OCI-M2 (cell line): Measurements from ENCODE around the gene DLG2.

Experiments used
- DNase-seq: peaks from one replicate; lab custom pipeline; 2025; ENCODE audit not compliant: unreplicated experiment; lab: John Stamatoyannopoulos, UW

The DLG2 gene

DNA sequence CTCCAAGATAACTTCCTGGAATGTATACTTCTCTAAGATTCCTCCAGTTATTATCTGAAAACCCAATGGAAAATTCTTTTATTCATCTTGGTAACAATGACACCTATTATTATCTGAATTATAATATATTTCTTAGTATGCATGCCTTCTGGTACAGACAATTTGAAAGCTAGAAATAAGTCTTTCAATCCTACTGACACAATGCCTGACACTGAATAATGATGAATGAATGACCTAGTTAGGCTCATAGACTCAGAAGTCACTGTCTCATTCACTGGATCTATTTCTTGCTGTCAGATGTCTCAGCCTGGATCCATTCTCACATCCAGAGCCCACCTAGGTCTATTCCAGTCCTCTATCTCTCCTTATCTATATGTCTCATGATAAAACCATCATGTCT, 1214.3 kb downstream of the DLG2 start:
- no peak for DNase-seq

DNA sequence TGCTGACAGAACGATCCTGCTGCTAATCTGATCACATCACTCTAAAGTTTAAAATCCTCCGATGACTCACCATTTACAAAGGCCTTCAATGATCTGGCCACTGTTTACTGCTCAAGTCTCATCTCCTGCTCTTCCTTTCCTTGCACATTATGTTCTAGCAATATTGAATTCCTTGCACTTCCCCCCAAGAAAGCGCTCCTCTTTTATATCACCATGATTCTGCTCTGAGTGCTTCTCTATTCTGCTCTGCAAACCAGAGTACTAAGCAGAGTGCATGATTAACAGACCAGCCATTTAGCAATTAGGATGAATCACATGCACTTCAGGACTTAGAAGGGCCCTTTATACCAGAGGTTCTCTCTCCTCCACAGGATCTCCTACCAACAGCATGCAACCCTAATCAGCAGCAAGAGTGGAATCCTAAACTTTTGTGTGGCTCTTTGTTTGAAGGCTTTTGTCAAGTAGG, 1218.2 kb downstream of the DLG2 start:
- no peak for DNase-seq

DNA sequence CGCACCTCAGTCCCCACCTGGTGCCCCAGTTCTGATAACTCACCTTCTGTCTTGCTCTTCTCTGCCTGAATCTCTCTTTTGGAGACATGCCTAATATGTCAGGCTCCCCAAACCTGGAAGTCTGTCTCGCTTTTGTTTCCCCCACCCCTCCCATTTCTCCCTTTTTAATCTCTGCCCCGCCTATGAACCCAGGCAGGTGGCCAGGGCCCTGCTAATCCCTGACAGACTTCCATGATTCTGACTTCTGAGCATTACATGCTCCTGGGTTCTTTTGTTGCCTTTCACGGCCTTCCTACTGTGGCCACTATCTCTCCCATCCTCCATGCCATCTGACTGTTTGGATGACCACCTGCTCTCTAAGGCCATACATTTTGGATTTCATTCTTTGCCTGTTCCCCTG, 1220.1 kb downstream of the DLG2 start:
- no peak for DNase-seq

DNA sequence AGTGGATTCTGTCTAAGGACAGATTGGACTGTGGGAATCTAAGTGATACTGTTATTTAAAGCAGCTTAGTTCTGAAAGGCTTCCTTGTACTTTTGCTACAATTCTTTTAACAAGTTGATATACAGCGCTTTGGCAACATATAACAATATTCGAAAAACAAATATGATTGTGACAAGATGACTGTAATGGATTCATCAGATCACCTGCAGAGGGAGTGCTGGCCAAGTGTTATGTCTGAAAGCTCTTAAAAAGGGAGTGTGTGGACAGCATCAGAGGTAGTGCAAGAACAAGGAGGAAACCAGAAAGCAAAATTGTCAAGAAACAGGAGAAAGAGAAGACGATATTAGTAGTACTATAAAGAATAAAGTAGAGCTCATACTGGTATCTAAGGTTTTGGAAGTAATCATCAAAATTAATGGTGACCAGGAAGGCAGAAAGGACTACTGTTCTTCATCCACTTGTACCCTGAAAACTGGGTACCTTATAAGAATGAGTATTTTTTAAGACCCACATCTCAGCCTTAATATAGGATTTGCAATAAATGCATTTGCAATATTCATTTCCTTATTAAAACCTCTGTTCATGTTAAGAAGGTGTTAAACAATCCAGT, 1229.0 kb downstream of the DLG2 start:
- no peak for DNase-seq

- DNase-seq, result no peak
These were observed 1230.6 kb downstream of the DLG2 start for GRCh38 chr11:84396521-84396920.

DNA sequence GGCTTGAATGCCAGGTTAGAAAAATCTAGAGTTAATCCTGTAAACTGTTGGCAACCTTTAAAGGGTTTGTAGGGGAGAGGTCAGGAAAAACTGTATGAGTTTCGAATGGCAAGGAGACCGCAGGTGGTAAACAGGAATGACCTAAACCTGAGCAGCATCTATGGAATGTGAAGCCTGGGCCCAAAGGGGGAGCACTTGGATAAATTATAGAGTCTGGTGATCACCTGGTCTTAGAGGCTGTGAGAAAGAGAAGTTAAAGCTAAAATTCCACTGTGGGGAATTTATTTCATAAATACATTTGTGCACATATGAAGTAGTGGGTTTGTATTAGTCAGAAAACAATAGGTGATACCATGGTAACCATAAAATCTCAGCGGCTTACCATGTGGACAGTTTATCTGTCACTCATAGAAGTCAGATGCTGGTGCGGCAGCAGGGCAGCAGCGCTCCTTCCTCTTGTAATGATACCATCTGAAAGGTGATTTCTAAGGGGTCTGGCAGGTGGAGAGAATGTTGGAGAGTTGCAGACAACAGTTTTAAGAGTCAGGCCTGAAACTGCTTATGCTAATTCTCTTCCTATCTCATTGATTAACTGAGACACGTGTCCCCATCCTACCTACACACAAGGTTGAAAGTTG, 1236.6 kb downstream of the DLG2 start:
- no peak for DNase-seq

- DNase-seq, result no peak
These were observed 1237.4 kb downstream of the DLG2 start for GRCh38 chr11:84389696-84390095.

GRCh38 chr11:84384731-84385130, 1242.4 kb downstream of the DLG2 start:
- no peak for DNase-seq

GRCh38 chr11:84383576-84383975, 1243.6 kb downstream of the DLG2 start:
- no peak for DNase-seq

- DNase-seq, result no peak
These were observed 1245.5 kb downstream of the DLG2 start for GRCh38 chr11:84381666-84382065.

GRCh38 chr11:84372381-84372950, 1254.7 kb downstream of the DLG2 start:
- DNase-seq, result no peak

DNA sequence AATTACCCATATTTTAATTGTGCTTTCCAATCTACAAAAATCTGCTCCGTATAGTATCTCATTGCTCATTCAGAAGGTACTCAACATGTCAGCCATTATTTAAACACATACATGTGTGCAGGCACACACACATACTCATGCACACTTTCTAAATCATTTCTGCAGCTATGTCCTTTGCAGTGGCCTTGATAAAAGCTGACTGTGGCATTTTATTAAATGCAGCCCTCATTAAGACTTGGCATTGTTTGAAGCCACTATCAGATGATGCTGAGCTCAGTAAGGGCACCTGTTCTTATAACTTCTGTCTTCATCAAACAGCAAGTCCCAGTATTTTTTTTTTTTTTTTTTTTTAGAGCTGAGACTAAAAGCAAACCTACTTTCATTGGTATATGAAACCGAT, 1269.1 kb downstream of the DLG2 start:
- DNase-seq, result no peak

DNA sequence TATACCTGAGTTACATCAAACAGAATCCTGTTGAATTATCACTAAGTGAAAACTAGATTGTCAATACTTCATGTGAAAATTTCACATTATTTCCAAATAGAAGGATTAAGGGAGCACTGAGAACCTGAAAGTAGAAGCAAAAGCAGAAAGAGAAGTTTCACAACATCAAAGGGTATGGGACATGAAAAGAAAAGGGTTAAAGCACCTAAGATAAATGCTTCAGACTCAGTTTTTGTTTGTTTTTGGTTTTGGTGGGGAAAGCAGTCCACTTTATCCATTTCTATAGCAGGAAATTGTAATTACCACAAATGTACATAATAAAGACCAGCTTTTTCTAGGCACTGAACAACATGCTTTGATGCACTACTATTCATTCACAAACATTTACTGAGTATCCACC, 1271.2 kb downstream of the DLG2 start:
- DNase-seq, result no peak

- no peak for DNase-seq
These were observed 1281.5 kb downstream of the DLG2 start for GRCh38 chr11:84345597-84345996.

DNA sequence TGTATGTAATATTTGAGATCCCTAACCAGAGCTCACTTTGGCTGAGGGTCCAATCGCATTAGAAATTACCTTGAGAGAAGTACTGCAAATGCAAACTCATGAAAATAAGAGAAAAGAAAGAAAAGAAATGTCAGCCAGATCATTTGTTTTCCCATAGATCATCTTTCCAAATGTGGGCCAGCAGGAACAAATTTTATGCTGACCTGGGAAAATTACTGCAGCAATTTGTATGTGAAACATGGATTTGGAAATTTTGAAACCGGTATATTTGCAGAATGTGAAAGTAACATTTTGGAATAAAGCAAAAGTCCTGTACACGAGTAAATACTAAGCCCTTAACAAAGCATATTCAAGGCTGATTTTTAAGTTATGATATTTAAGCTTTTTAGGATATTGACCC, 1282.1 kb downstream of the DLG2 start:
- no peak for DNase-seq

DNA sequence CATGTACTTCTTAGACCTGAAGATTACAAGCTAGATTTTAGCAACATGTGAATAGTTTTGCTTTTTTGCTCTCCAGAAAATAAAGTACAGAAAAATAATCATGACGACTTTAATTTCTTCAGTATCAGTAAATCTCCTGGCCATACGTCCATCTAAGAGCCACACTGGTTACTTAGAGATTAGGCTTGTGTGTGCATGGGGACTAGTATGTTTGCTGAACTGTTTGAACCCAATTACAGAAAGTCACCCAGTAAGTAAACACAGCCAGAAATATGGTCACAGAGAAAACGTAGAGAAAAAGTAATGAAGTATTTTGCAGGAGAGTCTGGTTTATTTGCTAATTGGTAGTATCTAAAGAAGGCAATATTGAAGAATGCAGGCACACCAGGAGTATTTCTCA, 1287.3 kb downstream of the DLG2 start:
- no peak for DNase-seq

GRCh38 chr11:84333221-84333620, 1293.9 kb downstream of the DLG2 start:
- DNase-seq, result no peak

- no peak for DNase-seq
These were observed 1304.9 kb downstream of the DLG2 start for GRCh38 chr11:84322211-84322610.

- DNase-seq, result no peak
These were observed 1307.3 kb downstream of the DLG2 start for GRCh38 chr11:84319863-84320262.

DNA sequence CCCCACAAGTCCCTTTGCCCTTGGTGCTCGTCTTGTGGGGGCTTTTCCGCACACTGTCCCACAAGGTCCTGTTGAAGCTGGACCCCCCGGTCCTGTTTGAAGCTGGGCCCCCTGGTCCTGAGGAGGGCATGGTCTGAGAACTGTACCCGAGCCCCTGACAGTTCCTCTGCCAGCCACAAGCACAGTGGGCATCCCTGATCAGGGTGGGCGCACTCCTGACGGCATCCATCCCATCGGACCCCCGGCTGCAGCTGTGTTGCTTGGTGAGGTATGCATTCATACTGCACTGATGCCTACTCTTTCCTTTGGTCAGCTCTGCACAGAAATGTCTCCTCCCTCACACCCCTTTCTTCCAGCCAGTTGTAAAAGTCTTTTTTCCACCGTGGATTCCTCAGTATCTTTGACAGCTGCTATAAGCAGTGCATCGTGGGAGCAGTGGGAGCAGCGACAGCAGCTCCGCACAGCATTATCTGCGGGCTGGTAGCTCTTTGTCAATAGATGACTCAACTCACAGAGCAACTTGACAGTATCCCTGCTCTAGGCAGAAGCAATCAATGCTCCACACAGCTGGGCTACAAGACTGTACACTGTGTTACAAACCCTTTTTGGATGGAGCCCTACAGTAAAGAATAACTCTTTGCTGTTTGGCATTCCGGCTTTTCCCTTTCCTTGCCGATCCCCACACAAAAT, 1310.1 kb downstream of the DLG2 start:
- no peak for DNase-seq

DNA sequence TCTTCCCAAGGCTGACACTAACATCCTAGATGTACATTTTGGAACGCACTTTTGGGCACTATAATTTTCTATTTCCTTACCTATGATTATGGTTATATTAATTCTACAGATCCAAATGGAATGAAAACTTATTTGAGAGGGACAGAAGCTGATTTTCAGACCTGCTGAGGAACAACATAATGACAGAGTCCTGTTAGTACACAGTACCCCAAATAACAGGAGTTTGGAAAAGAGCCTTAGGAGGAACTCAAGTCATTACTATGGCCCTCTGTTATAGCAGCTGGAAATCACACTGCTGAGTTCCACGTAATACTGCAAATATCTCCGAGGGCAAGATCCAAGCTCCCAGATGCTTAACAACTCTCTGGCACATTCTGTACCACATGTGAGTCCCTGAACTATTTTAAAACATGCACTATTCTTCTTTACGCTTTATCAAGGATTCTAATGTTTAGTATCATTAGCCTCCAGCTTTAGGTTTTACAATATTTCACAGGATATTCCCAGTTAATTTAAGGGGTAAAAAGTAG, 1313.2 kb downstream of the DLG2 start:
- DNase-seq, result no peak

DNA sequence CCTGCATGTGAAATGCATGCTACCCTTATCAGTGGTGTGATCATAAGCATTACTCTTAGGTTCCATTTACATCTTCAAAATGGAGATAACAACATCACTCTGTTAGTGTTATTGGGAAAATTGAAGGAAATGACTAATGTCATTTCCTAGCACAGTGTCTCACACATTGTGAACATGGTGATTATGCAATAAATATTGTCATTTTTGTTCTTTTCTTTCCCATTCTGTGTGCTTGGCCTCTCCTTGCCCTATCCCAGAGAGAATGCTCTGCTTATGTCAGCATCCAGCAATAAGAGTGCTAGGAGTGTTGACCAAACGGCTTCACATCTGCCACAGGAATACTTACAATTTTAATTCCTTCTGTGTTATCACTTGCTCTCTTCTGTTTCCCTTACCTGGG, 1316.9 kb downstream of the DLG2 start:
- no peak for DNase-seq
